NB4 (cell line): ENCODE measurements around the gene GRIFIN.

Experiments
- DNase-seq: peaks from one replicate; pipeline ENCODE4 v3.0.0; 2010; ENCODE audit warnings: low read depth
- H3K4me3 ChIP-seq: one replicate; pipeline ENCODE4 v1.5.1; 2011; ENCODE audit warnings: mild to moderate bottlenecking, low read depth, low read length, moderate library complexity
- MYC ChIP-seq: IDR thresholded peaks from 2 replicates; pipeline ENCODE4 v1.6.1; 2011; ENCODE audit warnings: low read depth, low read length
- POLR2A ChIP-seq: IDR thresholded peaks from 2 replicates; pipeline ENCODE4 v1.6.1; 2011; ENCODE audit warnings: mild to moderate bottlenecking; ENCODE audit not compliant: insufficient read length; ENCODE audit errors: extremely low read depth
- TF ChIP-seq, protein P1 (sequence below): IDR thresholded peaks from one replicate; pipeline ENCODE4 v1.5.1; 2012; ENCODE audit warnings: low read depth, low read length
- TF ChIP-seq, protein P2 (sequence below): IDR thresholded peaks from 2 replicates; pipeline ENCODE4 v1.6.1; 2011; ENCODE audit warnings: low read depth, low read length

GRIFIN gene

DNA sequence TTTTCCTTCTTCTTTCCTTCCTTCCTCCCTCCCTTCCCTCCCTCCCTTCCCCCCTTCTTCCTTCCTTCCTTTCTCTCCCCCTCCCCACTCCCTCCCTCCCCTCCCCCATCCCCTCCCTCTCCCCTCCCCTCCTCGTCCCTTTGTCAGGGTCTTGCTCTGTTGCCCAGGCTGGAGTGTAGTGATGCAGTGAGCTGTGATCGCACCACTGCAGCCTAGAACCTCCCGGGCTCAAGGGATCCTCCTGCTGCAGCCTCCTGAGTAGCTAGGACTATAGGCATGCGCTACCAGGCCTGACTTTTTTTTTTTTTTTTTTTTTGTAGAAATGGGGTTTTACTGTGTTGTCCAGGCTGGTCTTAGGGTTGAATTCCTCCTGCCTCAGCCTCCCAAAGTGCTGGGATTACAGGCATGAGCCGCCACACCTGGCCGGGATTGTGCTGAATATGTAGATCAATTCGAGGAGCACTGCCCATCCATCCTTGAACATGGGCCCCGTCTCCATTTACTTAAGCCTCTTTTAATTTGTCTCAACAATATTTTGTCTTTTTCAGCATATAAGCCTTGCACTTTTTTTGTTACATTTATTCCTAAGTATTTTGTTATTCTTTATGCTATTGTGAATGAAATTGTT is 23.4 kb downstream of the GRIFIN start:
- TF ChIP-seq MYC (no peak), POLR2A (no peak)
- TF ChIP-seq, protein P1, sequence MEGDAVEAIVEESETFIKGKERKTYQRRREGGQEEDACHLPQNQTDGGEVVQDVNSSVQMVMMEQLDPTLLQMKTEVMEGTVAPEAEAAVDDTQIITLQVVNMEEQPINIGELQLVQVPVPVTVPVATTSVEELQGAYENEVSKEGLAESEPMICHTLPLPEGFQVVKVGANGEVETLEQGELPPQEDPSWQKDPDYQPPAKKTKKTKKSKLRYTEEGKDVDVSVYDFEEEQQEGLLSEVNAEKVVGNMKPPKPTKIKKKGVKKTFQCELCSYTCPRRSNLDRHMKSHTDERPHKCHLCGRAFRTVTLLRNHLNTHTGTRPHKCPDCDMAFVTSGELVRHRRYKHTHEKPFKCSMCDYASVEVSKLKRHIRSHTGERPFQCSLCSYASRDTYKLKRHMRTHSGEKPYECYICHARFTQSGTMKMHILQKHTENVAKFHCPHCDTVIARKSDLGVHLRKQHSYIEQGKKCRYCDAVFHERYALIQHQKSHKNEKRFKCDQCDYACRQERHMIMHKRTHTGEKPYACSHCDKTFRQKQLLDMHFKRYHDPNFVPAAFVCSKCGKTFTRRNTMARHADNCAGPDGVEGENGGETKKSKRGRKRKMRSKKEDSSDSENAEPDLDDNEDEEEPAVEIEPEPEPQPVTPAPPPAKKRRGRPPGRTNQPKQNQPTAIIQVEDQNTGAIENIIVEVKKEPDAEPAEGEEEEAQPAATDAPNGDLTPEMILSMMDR = no peak
- TF ChIP-seq, protein P2, sequence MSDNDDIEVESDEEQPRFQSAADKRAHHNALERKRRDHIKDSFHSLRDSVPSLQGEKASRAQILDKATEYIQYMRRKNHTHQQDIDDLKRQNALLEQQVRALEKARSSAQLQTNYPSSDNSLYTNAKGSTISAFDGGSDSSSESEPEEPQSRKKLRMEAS = no peak
- H3K4me3 ChIP-seq = no peak overlapping the region

DNA sequence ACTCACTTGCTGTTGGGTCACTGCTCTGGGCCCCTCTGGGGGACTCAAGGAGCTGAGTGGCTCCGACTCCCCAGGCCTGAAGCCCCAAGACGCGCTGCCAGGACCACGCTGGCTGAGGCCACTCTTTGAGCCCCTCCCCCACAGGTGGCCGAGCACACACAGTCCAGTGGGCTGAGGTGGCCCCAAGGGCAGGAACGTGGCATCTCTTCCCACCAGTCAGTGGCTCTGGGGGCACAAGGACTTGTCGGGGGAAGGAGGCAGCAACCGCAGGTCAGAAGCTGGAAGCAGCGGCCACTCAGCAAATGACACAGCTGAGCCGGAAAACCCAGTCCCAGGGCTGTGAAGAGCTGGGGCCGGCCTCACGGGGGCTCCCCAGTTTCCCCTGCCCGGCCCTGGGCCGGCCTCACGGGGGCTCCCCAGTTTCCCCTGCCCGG is 24.1 kb downstream of the GRIFIN start:
- TF ChIP-seq MYC (no peak), POLR2A (no peak)
- TF ChIP-seq, protein P1 = no peak
- TF ChIP-seq, protein P2 = no peak
- H3K4me3 ChIP-seq = no peak overlapping the region
- DNase-seq = peak; percentile 40

More for the DNA sequence above, 23.4 kb downstream of the GRIFIN start:
- no peak for DNase-seq

DNA sequence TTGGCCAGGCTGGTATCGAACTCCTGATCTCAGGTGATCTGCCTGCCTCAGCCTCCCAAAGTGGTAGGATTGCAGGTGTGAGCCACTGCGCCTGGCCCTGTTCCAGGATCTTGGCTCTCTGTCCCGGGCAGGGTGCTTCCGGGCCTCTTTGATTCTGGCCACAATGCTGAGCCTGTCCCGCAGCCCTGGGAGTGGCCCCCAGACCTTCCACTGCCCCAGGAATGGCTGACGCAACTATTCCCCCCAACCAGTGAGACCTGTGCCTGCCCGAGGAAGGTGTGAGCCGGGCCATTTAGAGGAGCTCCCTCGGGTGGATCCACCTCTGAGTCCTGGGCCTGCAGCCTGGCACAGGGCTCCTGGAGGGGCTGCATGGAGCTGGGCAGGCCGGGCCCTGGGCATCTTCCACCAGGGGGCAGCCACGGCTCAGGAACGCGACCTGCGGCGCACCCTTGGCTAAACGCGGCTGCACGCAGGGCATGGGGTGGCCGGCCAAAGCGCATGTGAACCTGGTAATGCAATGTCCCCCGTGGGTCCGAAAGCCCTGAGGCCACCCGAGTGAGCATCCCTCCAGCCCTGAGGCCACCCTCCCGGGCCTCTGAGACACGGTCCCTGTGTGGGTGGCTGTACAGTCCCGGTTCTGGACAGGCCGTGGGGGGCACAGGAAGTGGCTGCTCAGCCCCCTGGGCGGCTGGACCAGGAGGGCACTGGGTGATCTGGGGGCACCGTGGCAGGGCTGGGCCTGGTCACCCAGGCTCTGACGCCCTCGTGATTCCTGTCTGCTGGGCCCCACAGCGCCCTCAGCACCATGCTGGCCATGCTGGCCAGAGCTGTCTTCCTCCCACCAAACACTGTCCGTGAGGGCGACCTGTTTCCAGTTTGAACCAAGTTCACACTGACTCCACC is 24.8 kb downstream of the GRIFIN start:
- TF ChIP-seq, protein P2 = peak; percentile 75
- TF ChIP-seq, protein P1 = peak; percentile 91
- no peak for TF ChIP-seq POLR2A
- TF ChIP-seq MYC = peak; percentile 88
- peak; percentile 89 for DNase-seq
- H3K4me3 ChIP-seq = no peak overlapping the region

DNA sequence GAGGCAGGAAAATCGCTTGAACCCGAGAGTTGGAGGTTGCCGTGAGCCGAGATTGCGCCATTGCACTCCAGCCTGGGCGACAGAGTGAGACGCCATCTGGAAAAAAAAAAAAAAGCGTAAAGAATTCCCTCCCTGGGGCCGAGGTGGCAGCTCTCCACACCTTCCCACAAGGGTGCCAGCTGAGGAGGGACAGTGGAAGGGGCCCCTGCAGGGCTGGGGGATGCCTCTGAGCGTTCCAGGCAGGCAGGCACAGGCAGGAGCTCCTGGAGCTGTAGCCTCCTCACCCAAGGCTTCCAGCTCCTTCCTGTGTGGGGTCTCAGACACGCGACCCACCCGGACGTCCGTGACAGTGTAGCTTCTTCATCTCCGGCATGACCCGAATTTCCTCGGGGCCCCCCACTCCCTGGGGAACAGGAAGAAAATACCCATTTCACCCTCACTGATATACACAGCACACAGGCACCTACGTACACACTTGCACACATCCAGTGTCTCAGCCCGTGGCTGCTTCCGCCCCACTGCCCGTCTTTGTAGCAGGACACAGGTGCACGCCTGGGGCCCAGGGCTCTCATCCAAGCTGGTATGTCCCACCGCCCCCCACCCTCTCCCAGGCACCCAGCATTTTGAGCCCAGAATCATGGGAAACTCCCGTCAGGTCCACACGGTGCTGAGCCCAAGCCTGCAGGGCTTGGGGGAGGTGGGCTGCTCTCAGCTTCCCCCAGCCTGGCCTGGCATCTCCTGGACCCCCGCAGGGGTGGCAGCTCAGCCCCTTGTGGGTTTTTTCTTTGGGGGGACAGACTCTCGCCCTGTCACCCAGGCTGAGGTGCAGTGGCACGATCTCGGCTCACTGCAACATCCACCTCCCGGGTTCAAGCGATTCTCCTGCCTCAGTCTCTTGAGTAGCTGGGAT is 25.7 kb downstream of the GRIFIN start:
- DNase-seq = no peak
- H3K4me3 ChIP-seq = no peak overlapping the region
- TF ChIP-seq POLR2A = no peak
- TF ChIP-seq, protein P1 = no peak
- TF ChIP-seq, protein P2 = no peak

DNA sequence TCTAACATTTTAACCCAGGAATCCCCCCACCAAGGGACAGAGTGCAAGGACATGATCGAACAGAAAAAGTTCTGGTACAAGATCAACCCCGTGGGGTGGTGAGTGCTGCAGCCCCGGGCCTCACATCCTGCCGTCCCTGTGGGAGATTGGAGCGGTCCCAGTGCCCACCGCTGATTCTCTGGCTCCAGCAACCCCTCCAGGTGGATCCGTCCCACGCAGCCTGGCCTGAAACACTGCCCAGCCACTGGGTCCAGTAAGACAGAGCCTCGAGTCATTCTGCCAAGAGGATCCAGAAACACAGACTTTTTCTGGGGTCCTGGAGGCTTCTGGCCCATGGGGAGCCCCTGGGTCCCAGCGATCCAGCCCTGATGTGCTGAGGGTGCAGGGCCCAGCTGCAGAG is 29.5 kb downstream of the GRIFIN start:
- H3K4me3 ChIP-seq = no peak overlapping the region
- TF ChIP-seq POLR2A = no peak
- no peak for TF ChIP-seq MYC
- TF ChIP-seq, protein P2 = no peak
- TF ChIP-seq, protein P1 = no peak
- DNase-seq = no peak
